GM18867 (cell line): ENCODE data around the gene HMGN1.

ENCODE experiments used
- ATAC-seq: cut with Tn5 transposase; IDR thresholded peaks from one replicate; pipeline ENCODE4 v1.9.1; 2021; ENCODE audit warnings: mild to moderate bottlenecking, moderate library complexity; ENCODE audit not compliant: unreplicated experiment

The HMGN1 gene

GRCh38 chr21:39311164-39311563 is 37.7 kb downstream of the HMGN1 start:
- no peak for ATAC-seq

GRCh38 chr21:39307466-39307865 is 41.4 kb downstream of the HMGN1 start:
- ATAC-seq: no peak

GRCh38 chr21:39300587-39300986 is 48.3 kb downstream of the HMGN1 start:
- ATAC-seq: no peak

- ATAC-seq: no peak
Measured at GRCh38 chr21:39296891-39297290, 52.0 kb downstream of the HMGN1 start.
